ENCODE data around the gene PAQR6.

- no peak for TF ChIP-seq CTCF (IDR thresholded peaks at IDR 0.05)
- no peak for TF ChIP-seq POLR2A (IDR thresholded peaks at IDR 0.05)
Measured at GRCh38 chr1:156293098-156293434, 45.2 kb upstream of the PAQR6 start.
